ENCODE results near the gene OS9.
"Not testable (repeated sequence)": the region's sequence is repeated elsewhere in the genome, so short reads cannot be mapped to it uniquely, and the experiment has no call there.

OS9 gene

DNA sequence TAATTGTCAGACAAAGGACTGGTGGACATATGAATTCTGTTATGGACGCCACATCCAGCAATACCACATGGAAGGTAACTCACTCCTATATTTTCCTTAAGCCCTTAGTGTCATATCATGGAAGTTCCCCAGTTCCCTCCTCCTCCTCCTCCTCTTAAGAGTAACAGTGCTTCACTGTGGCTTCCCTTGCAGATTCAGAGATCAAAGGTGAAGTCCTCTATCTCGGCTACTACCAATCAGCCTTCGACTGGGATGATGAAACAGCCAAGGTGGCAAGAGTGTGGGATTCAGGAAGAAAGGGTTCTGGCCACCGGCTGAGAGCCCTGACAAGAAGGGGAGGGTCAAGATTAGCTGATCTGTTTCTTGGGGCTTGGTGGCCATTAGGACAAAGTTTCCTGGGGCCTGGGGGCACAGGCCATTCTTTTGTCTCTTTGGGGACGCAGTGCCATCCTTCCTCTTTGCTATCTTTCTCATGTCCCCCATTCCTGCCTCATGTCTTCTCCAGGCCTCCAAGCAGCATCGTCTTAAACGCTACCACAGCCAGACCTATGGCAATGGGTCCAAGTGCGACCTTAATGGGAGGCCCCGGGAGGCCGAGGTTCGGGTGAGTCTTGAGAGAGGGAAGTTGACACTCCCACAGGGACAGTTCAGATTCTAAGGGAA is 2.0 kb downstream of the OS9 start:
- no peak for DNase-seq

DNA sequence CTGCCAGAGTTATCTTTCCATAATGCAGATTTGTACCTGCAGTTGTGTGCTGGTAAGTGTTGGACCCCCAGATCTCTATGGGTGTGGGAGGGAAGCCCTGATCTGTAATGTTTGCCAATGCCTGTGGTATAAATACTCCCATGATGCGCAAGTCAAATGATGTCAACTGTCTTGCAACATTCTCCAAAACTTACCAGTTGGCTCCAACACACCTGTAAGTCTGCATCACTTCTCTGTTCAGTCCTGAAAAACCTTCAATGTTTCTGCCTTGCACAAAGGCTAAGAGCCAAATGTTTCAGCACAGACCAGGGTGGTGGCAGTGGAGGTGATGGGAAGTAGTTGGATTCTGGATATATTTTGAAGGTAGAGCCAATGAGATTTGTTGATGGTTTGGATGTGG is 3.1 kb downstream of the OS9 start:
- DNase-seq, result no peak

- DNase-seq, result no peak
Measured at GRCh38 chr12:57698414-57698813, 4.5 kb downstream of the OS9 start.

DNA sequence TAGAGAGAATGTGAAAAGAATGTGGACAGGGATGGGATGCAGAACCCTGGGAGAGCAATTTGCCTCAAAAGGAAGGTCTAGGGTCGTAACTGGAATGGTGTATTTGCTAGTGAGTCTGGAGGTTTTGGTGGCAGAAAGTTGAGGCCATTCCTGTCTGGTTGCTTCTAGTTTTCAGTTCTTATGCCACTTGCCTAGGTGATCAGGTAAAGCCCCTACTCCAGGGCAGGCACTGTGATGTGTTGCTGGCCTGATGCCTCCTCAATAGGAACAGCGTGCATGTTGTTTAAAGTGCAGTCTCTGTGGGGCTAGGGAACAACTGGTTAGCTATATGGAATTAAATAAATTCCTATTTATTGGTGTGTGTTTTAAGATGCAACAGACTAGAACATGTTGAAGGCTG is 6.4 kb downstream of the OS9 start:
- DNase-seq, result no peak

- no peak for DNase-seq
Measured at GRCh38 chr12:57707250-57707649, 13.3 kb downstream of the OS9 start.

GRCh38 chr12:57708296-57708695 is 14.4 kb downstream of the OS9 start:
- DNase-seq, result no peak

DNA sequence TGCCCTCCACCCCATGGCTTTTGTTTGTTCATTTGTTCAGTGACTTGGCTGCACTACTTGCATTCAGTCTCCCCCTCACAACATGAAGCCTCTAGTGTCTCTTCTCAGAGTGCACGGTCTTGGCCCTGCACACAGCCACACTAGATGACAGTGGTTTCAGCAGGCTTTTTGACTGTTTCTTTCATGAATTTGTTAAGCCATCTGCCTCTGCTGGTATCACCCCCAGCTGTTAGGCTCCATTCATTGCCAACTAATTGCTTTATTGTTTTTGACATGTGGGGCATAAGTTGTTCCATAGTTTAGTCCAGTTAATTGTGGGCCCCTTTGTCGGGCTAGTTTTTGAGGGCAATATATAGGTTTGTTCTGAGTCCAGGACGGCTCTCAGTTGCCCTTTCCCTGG is 18.8 kb downstream of the OS9 start:
- DNase-seq, result no peak

DNA sequence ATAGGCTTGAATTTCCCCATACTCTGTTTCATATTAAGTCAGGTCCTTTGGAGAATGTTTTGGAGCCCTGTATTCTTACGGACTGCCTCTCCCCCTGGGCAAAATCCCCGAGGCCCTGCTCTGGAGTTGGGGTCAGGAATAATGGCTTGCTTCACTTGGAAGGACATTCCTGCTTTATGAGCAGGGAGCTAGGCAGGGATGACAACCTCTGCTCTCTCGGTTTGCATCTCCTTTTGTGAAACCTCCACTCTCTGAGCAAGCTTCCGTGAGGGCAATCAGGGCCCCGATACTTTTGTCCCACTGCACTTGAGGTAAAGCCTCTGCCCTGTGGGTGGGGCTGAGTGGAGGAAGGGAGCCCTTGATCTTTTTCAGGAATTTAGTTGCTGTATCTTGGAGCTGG is 19.3 kb downstream of the OS9 start:
- no peak for DNase-seq

GRCh38 chr12:57715036-57715748 is 21.3 kb downstream of the OS9 start:
- not testable (repeated sequence) for DNase-seq

DNA sequence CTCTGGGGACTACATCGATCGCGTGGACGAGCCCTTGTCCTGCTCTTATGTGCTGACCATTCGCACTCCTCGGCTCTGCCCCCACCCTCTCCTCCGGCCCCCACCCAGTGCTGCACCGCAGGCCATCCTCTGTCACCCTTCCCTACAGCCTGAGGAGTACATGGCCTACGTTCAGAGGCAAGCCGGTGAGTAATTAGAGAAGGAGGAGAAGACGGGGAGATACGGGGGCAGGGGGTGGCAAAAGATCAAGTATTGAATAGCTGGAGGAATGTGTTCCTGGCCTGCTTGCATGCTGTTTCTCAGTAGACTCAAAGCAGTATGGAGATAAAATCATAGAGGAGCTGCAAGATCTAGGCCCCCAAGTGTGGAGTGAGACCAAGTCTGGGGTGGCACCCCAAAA is 21.9 kb downstream of the OS9 start:
- no peak for DNase-seq

- DNase-seq, result no peak
Measured at GRCh38 chr12:57716305-57716704, 22.4 kb downstream of the OS9 start.

DNA sequence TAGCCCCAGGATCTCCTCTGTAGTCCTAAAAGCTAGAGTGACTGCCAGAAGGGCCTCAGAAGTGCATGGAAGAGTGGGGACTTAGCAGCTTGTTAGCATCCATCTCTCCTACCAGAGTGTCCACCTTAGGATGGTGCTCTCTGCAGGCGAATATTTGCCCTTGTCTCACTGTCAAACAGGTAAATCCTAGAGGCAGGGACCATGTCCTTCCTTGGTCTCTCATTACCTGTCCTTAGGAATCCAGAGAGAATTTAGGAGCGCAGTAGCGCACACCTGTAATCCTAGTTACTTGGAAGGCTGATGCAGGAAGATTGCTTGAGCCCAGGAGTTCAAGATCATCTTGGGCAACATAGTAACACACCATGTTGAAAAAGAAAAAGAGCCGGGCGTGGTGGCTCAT is 23.2 kb downstream of the OS9 start:
- no peak for DNase-seq

DNA sequence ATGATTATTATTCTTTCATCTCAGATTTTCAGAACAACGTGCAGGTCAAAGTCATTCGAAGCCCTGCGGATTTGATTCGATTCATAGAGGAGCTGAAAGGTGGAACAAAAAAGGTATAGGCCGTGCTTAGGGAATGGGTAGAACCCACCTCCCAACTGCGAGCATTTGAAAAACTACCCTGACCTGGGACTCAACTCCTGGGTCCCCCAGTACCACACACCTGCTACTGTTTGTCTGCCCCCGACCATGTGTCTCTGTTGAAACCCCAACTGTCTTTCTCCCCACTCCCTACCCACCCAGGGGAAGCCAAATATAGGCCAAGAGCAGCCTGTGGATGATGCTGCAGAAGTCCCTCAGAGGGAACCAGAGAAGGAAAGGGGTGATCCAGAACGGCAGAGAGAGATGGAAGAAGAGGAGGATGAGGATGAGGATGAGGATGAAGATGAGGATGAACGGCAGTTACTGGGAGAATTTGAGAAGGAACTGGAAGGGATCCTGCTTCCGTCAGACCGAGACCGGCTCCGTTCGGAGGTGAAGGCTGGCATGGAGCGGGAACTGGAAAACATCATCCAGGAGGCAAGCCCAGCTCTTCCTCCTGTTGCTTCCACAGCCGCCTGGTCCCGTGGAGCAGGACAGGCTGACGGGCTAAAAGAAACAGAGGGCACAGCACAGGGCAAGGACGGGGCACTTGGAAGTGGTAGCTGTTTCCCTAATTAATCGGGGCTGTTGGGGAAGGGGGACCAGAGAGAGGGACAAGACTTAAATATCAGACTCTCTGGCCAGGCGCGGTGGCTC is 24.1 kb downstream of the OS9 start:
- DNase-seq, result no peak

GRCh38 chr12:57718641-57719528 is 25.0 kb downstream of the OS9 start:
- no peak for DNase-seq

- no peak for DNase-seq
Measured at GRCh38 chr12:57719777-57720605, 26.1 kb downstream of the OS9 start.

GRCh38 chr12:57720606-57721595 is 27.0 kb downstream of the OS9 start:
- DNase-seq, result no peak

- DNase-seq, result not testable (repeated sequence)
Measured at GRCh38 chr12:57721846-57722608, 28.1 kb downstream of the OS9 start.

DNA sequence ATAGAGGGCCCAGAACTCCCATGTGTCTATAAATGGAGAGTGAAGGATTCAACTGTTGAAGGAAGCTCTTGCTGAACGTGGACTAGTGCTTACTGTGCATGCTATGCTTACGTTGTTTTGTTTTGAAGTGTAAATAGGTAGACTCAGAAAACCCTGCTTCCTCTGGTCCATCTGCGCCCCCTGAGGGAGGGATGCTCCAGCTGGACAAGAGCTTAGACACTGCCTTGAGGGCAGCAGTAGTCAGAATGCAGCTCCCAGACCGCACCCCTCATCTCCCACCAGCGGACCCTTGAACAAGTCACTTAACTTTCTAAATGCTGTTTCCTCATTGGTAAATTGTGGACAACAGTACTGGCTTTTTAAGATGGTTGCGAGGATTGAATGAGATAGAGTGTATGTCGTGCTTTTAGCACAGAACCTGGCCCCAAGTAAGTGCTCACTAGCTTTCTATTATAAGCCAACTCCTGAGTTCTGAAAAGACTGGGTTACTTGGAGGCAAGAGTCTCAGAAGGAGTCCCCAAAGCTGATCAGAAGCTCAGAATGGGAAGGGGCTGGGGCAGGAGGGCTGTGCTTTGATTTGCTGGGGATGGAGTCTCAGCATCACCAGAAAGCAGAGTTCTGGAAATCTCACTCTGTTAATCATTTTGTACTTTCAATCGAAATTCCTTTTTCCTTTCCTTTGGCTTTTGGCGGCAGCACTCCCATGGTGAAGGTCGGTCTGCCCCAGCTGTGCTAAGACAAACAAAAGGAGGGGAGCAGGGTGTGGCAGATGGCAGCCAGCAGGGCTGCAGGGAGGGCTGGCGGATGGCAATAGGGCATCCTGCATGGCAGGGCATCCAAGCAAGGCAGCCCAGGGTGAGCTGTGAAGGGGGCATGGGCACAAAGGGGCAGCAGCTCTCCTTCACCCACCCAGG is 29.0 kb downstream of the OS9 start:
- DNase-seq, result no peak

GRCh38 chr12:57723630-57723962 is 29.7 kb downstream of the OS9 start:
- no peak for DNase-seq
